Measurements from ENCODE around the gene MBD3.

Gene MBD3

DNA sequence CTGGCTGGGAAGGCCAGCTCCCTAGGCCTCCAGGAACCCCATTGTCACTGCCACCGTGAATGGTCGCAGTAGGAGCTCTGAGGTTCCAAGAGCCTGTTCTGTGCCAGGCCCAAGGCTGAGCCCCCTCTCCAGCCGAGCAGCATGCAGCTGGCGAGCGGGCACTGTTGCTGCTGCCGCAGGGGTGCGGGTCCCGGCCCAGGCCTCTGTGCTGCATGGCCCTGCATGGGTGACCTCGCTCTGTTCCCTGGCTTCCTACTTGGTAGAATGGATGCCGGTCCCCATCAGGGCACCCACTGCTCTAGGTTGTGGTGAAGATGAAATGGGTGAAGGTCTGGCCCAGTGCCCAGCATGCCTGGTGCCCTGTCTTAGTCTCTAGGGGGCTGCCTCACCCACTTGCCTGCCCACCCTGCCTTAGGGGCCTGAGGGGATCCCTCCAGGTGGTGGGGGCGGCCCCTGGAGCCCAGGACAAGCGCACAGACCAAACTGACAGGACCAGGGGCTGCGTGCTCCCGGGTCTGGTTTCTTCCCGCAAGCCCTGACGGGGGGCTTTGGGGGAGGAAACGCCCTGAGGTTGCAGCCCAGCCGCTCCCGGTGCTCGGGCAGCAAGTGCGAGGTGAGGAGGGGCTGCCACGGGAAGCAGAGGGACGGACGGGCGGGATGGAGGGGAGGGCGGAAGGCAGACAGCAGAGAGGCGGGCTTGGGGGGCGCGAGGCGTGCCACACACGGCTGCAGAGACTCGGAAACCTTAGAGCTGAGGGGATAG is 21.3 kb upstream of the MBD3 start:
- FAIRE-seq: no peak
- no peak for DNase-seq (ENCODE audit: insufficient read length, low spot score)
- TF ChIP-seq, protein P1, sequence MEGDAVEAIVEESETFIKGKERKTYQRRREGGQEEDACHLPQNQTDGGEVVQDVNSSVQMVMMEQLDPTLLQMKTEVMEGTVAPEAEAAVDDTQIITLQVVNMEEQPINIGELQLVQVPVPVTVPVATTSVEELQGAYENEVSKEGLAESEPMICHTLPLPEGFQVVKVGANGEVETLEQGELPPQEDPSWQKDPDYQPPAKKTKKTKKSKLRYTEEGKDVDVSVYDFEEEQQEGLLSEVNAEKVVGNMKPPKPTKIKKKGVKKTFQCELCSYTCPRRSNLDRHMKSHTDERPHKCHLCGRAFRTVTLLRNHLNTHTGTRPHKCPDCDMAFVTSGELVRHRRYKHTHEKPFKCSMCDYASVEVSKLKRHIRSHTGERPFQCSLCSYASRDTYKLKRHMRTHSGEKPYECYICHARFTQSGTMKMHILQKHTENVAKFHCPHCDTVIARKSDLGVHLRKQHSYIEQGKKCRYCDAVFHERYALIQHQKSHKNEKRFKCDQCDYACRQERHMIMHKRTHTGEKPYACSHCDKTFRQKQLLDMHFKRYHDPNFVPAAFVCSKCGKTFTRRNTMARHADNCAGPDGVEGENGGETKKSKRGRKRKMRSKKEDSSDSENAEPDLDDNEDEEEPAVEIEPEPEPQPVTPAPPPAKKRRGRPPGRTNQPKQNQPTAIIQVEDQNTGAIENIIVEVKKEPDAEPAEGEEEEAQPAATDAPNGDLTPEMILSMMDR (IDR thresholded peaks at IDR 0.05; ENCODE audit: insufficient read depth, missing control alignments): no peak

- FAIRE-seq: no peak
- DNase-seq (ENCODE audit: insufficient read length, low spot score): no peak
- TF ChIP-seq, protein P1 (IDR thresholded peaks at IDR 0.05; ENCODE audit: insufficient read depth, missing control alignments): no peak
Measured at GRCh38 chr19:1613146-1613545, 20.5 kb upstream of the MBD3 start.

GRCh38 chr19:1612114-1613086 is 19.7 kb upstream of the MBD3 start:
- no peak for DNase-seq (ENCODE audit: insufficient read length, low spot score)
- no peak for FAIRE-seq

DNA sequence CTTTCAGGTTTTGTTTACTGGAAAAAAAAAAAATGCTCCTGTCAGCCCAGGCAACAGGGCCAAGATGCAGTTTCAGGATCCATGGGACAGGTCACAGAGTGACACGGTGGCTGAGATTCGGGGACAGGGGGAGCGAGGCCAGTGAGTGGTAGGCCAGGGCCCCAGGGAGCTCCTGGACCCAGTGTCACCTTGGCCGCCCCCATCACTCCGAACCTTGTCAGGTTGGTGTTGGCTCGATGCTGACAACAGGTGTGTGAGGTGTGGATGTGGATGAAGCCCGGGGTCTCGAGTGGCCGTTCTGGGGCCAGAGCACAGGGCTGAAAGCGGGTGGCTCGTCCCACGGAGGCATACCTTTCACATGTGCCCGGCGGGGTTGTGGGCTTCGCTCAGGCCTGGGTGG is 18.7 kb upstream of the MBD3 start:
- no peak for DNase-seq (ENCODE audit: insufficient read length, low spot score)
- FAIRE-seq: no peak
- TF ChIP-seq, protein P1 (IDR thresholded peaks at IDR 0.05; ENCODE audit: insufficient read depth, missing control alignments): no peak

More at GRCh38 chr19:1612114-1613086, 19.7 kb upstream of the MBD3 start:
- TF ChIP-seq, protein P1 (IDR thresholded peaks at IDR 0.05; ENCODE audit: insufficient read depth, missing control alignments): no peak

DNA sequence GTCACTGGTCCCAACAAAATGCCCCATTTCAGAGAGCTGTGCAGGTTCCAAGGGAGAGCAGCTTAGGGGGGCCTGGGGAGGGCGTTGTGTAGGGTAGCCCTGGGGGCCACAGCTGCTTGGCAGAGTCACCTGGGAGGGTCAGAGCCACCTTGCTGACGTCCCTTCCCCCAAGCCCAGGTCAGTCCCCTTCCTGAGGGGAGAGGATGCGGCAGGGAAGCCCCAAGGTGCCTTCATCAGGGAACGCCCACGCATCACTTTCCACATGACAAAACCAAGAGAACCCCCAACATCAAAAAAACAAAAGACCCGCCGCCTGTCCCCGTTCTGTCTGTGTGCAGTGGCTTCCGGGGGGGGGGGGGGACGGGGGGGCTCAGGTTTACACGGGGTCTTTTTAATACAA is 17.9 kb upstream of the MBD3 start:
- DNase-seq (ENCODE audit: insufficient read length, low spot score): no peak
- TF ChIP-seq, protein P1 (IDR thresholded peaks at IDR 0.05; ENCODE audit: insufficient read depth, missing control alignments): no peak
- FAIRE-seq: no peak

DNA sequence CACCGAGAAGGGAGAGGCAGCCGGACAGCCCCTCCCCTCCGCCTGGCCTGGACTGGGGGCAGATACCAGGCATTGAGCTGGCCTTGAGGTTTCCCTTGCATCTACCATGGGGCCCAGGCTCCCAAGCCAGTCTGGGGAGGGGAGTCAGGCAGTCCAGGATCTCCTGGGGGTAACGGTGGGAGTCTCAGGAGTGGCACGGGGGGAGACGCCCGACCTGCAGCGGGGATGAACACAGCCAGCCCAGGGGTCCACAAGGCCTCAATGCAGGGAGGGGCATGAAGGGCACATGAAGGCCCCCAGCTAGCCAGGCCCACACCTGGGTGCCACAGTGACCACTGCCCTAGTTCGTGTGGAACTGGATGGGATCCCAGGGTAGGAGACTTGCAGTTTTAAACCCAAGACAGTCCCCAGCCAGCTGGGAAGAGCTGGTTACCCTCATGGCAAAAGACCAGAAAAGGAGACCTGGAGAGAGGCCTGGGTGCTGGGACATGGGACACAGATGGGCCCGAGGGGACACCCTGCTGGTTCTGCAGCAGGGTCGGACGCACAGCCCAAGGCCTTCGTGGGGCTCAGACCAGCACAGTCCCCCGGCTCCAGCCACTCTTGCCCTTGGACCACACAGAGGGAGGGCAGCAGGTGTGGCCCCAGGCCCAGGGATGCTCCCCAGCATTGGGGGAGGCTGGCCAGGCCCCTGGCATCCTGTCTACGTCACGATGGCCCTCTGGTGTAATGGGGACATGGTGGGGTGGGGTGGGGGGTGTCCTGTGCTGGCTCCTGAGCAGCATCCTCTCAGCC is 17.2 kb upstream of the MBD3 start:
- TF ChIP-seq, protein P1 (IDR thresholded peaks at IDR 0.05; ENCODE audit: insufficient read depth, missing control alignments): no peak
- no peak for FAIRE-seq
- no peak for DNase-seq (ENCODE audit: insufficient read length, low spot score)

Measured in D721Med (cell line).